Muscle layer of colon (tissue), 2 donors: ENCODE measurements around the gene TRANK1.
"Not testable (repeated sequence)": the region's sequence is repeated elsewhere in the genome, so short reads cannot be mapped to it uniquely, and the experiment has no call there.

Experiments used
- H3K27ac ChIP-seq: one replicate; pipeline ENCODE4 v1.7.0; 2013; ENCODE audit warnings: low read depth, mild to moderate bottlenecking, low read length, moderate library complexity
- H3K27me3 ChIP-seq, 2 donors: one replicate each; pipeline ENCODE4 v1.7.0; 2013; ENCODE audit warnings: low read length in 2 of 2, mild to moderate bottlenecking in 2 of 2; ENCODE audit not compliant: insufficient read depth in 2 of 2, control insufficient read depth in 1 of 2
- H3K36me3 ChIP-seq: one replicate; pipeline ENCODE4 v1.7.0; 2013; ENCODE audit warnings: mild to moderate bottlenecking, low read length; ENCODE audit not compliant: insufficient read depth
- H3K4me1 ChIP-seq: one replicate; pipeline ENCODE4 v1.7.0; 2013; ENCODE audit warnings: mild to moderate bottlenecking, low read length; ENCODE audit not compliant: insufficient read depth
- H3K4me3 ChIP-seq, 2 donors: one replicate each; pipeline ENCODE4 v1.7.0; 2013; ENCODE audit warnings: low read length in 2 of 2, low read depth in 1 of 2, mild to moderate bottlenecking in 1 of 2, moderate library complexity in 1 of 2
- H3K9ac ChIP-seq: one replicate; pipeline ENCODE4 v1.7.0; 2013; ENCODE audit warnings: low read length
- H3K9me3 ChIP-seq: one replicate; pipeline ENCODE4 v1.7.0; 2013; ENCODE audit warnings: mild to moderate bottlenecking, low read length
- donor health status: abdominal sarcoma.
- donor health status: Adenocarcinoma of cecum.

Gene TRANK1

GRCh38 chr3:36931424-36931823 is 13.4 kb downstream of the TRANK1 start:
- H3K27ac ChIP-seq, H3K9me3 ChIP-seq, H3K36me3 ChIP-seq, H3K4me3 ChIP-seq, H3K4me1 ChIP-seq, H3K9ac ChIP-seq, H3K27me3 ChIP-seq: not testable (repeated sequence)

- H3K27me3 ChIP-seq = no peaks in the 10 kb centered on the region
Measured at GRCh38 chr3:36928220-36928619, 16.6 kb downstream of the TRANK1 start.

GRCh38 chr3:36926292-36926897 is 18.5 kb downstream of the TRANK1 start:
- no peak overlapping the region for H3K9ac ChIP-seq
- no peaks in the 10 kb centered on the region for H3K4me1 ChIP-seq
- H3K9me3 ChIP-seq = no peaks in the 10 kb centered on the region
- no peak overlapping the region for H3K27ac ChIP-seq
- no peaks in the 10 kb centered on the region for H3K27me3 ChIP-seq
- H3K36me3 ChIP-seq = no peaks in the 10 kb centered on the region
- no peak overlapping the region for H3K4me3 ChIP-seq

More at GRCh38 chr3:36928220-36928619, 16.6 kb downstream of the TRANK1 start:
- H3K36me3 ChIP-seq = no peaks in the 10 kb centered on the region
- H3K4me1 ChIP-seq = no peaks in the 10 kb centered on the region
- no peak overlapping the region for H3K27ac ChIP-seq
- no peaks in the 10 kb centered on the region for H3K9me3 ChIP-seq
- H3K4me3 ChIP-seq = no peak overlapping the region
- H3K9ac ChIP-seq = no peak overlapping the region

- H3K4me3 ChIP-seq = no peak overlapping the region
- H3K27me3 ChIP-seq = no peaks in the 10 kb centered on the region
- H3K4me1 ChIP-seq = no peaks in the 10 kb centered on the region
- H3K27ac ChIP-seq = no peak overlapping the region
- no peak overlapping the region for H3K9ac ChIP-seq
- no peaks in the 10 kb centered on the region for H3K36me3 ChIP-seq
- no peaks in the 10 kb centered on the region for H3K9me3 ChIP-seq
Measured at GRCh38 chr3:36924744-36925521, 19.9 kb downstream of the TRANK1 start.

GRCh38 chr3:36923981-36924743 is 20.7 kb downstream of the TRANK1 start:
- Histone ChIP-seq H3K36me3 (no peaks in the 10 kb centered on the region), H3K9ac (no peak overlapping the region), H3K9me3 (no peaks in the 10 kb centered on the region), H3K27me3 (no peaks in the 10 kb centered on the region), H3K4me3 (no peak overlapping the region), H3K27ac (no peak overlapping the region), H3K4me1 (no peaks in the 10 kb centered on the region)

GRCh38 chr3:36923523-36923943 is 21.3 kb downstream of the TRANK1 start:
- H3K9ac ChIP-seq = no peak overlapping the region
- H3K27ac ChIP-seq = no peak overlapping the region
- H3K27me3 ChIP-seq = no peaks in the 10 kb centered on the region
- H3K9me3 ChIP-seq = no peaks in the 10 kb centered on the region
- H3K4me3 ChIP-seq = no peak overlapping the region
- H3K36me3 ChIP-seq = no peaks in the 10 kb centered on the region
- no peaks in the 10 kb centered on the region for H3K4me1 ChIP-seq

- Histone ChIP-seq H3K36me3 (no peaks in the 10 kb centered on the region), H3K4me1 (no peaks in the 10 kb centered on the region), H3K27me3 (no peaks in the 10 kb centered on the region), H3K9me3 (no peaks in the 10 kb centered on the region), H3K27ac (no peak overlapping the region), H3K4me3 (no peak overlapping the region), H3K9ac (no peak overlapping the region)
Measured at GRCh38 chr3:36920884-36921567, 23.8 kb downstream of the TRANK1 start.

- Histone ChIP-seq H3K4me3 (no peak overlapping the region), H3K9me3 (no peaks in the 10 kb centered on the region), H3K4me1 (no peaks in the 10 kb centered on the region), H3K27ac (no peak overlapping the region), H3K9ac (no peak overlapping the region), H3K36me3 (no peaks in the 10 kb centered on the region), H3K27me3 (no peaks in the 10 kb centered on the region)
Measured at GRCh38 chr3:36919439-36920160, 25.3 kb downstream of the TRANK1 start.

- Histone ChIP-seq H3K27me3 (no peaks in the 10 kb centered on the region), H3K9ac (no peak overlapping the region), H3K36me3 (no peaks in the 10 kb centered on the region), H3K27ac (no peak overlapping the region), H3K4me1 (no peaks in the 10 kb centered on the region), H3K4me3 (no peak overlapping the region), H3K9me3 (no peaks in the 10 kb centered on the region)
Measured at GRCh38 chr3:36918050-36918449, 26.8 kb downstream of the TRANK1 start.

GRCh38 chr3:36911990-36912804 is 32.7 kb downstream of the TRANK1 start:
- no peaks in the 10 kb centered on the region for H3K27me3 ChIP-seq
- H3K9me3 ChIP-seq = no peaks in the 10 kb centered on the region
- H3K4me3 ChIP-seq = no peak overlapping the region
- H3K9ac ChIP-seq = no peak overlapping the region
- H3K27ac ChIP-seq = no peak overlapping the region
- H3K4me1 ChIP-seq = peaks cover 12% of the 10 kb centered on the region
- H3K36me3 ChIP-seq = no peaks in the 10 kb centered on the region
